Stimulated activated CD4-positive, alpha-beta T cell treated with anti-CD3 and anti-CD28 coated beads, Interleukin-4, amount 100 ng/mL, for 4 hours (primary cell): Measurements from ENCODE around the gene CCDC7.
A peak's percentile ranks its signal among the peaks of the same experiment; 100 is the strongest.
"Not testable (repeated sequence)": the region's sequence is repeated elsewhere in the genome, so short reads cannot be mapped to it uniquely, and the experiment has no call there.

Source experiments
- DNase-seq, 2 experiments: peaks; one replicate each; pipeline ENCODE4 v3.0.0-alpha.2; 2020

CCDC7 gene

GRCh38 chr10:32445740-32446535 is at the start of gene CCDC7:
Gene CCDC7 (plus strand): TSS chr10:32446140. CDS start chr10:32451643, 5,503 bp downstream.
- DNase-seq = peak; percentile 78 to 79

- not testable (repeated sequence) for DNase-seq
Measured at GRCh38 chr10:32397163-32397562, 48.8 kb upstream of the CCDC7 start.

- not testable (repeated sequence) for DNase-seq
Measured at GRCh38 chr10:32399720-32400119, 46.2 kb upstream of the CCDC7 start.

- no peak for DNase-seq
Measured at GRCh38 chr10:32400961-32401360, 45.0 kb upstream of the CCDC7 start.

GRCh38 chr10:32402499-32402898 is 43.4 kb upstream of the CCDC7 start:
- DNase-seq = no peak

- DNase-seq = no peak
Measured at GRCh38 chr10:32403091-32403490, 42.8 kb upstream of the CCDC7 start.

GRCh38 chr10:32408690-32409089 is 37.2 kb upstream of the CCDC7 start:
- no peak for DNase-seq

- no peak for DNase-seq
Measured at GRCh38 chr10:32409741-32410140, 36.2 kb upstream of the CCDC7 start.

- no peak for DNase-seq
Measured at GRCh38 chr10:32410569-32410968, 35.4 kb upstream of the CCDC7 start.

- DNase-seq = no peak
Measured at GRCh38 chr10:32411797-32412498, 34.0 kb upstream of the CCDC7 start.

GRCh38 chr10:32412499-32412853 is 33.5 kb upstream of the CCDC7 start:
- DNase-seq = no peak

- peak; percentile 16 to 40 for DNase-seq
Measured at GRCh38 chr10:32413513-32413912, 32.4 kb upstream of the CCDC7 start.

GRCh38 chr10:32415361-32415760 is 30.6 kb upstream of the CCDC7 start:
- DNase-seq = no peak

- DNase-seq = no peak
Measured at GRCh38 chr10:32417911-32418547, 27.9 kb upstream of the CCDC7 start.

GRCh38 chr10:32418572-32418971 is 27.4 kb upstream of the CCDC7 start:
- no peak for DNase-seq

GRCh38 chr10:32419615-32420014 is 26.3 kb upstream of the CCDC7 start:
- DNase-seq = no peak

GRCh38 chr10:32426186-32426585 is 19.8 kb upstream of the CCDC7 start:
- DNase-seq = no peak

GRCh38 chr10:32433542-32433941 is 12.4 kb upstream of the CCDC7 start:
- no peak for DNase-seq

- no peak for DNase-seq
Measured at GRCh38 chr10:32436215-32436614, 9.7 kb upstream of the CCDC7 start.

- no peak for DNase-seq
Measured at GRCh38 chr10:32437334-32437733, 8.6 kb upstream of the CCDC7 start.

GRCh38 chr10:32445036-32445435 is 904 bp upstream of the CCDC7 start:
- DNase-seq = no peak

- DNase-seq = no peak
Measured at GRCh38 chr10:32446536-32447406, 831 bp downstream of the CCDC7 start.

GRCh38 chr10:32454148-32454547 is 8.2 kb downstream of the CCDC7 start:
- no peak for DNase-seq
